Transverse colon (tissue), 3 donors: ENCODE measurements around the gene CDC14A.

Experiments
- CTCF ChIP-seq, 5 experiments: fragments of 200-600 bp in 3 of 5; fragments of 450-650 bp in 2 of 5; sonication (generic) in 3 of 5; IDR thresholded peaks; 1 replicate in 2 of 5; 2 replicates in 3 of 5; pipeline ENCODE4 v1.5.1; 2016 to 2017; ENCODE audit warnings: antibody characterized with exemption in 5 of 5, inconsistent platforms in 3 of 5, mild to moderate bottlenecking in 2 of 5, moderate library complexity in 1 of 5
- EP300 ChIP-seq: sonication (generic); formaldehyde crosslinking; IDR thresholded peaks from one replicate; pipeline ENCODE4 v1.6.1; 2017; ENCODE audit warnings: antibody characterized with exemption, low read depth

- TF ChIP-seq CTCF (IDR thresholded peaks at IDR 0.05), result no peak
- TF ChIP-seq EP300, result no peak
These were observed 213.2 kb downstream of the CDC14A start for GRCh38 chr1:100565533-100565932.
